ENCODE measurements around the gene MBLAC1. TPM values are rescaled to one million over a fixed set of nuclear protein-coding genes. Genes with fewer than 3 reads are reported as not detected.

Gene MBLAC1
- total and polyA plus RNA-seq, 9 of the 15 experiments (the other 6 are each of a cell fraction or from before 2014, with no cell fraction given) = 0.03 to 3.1 (median 0.52) TPM

DNA sequence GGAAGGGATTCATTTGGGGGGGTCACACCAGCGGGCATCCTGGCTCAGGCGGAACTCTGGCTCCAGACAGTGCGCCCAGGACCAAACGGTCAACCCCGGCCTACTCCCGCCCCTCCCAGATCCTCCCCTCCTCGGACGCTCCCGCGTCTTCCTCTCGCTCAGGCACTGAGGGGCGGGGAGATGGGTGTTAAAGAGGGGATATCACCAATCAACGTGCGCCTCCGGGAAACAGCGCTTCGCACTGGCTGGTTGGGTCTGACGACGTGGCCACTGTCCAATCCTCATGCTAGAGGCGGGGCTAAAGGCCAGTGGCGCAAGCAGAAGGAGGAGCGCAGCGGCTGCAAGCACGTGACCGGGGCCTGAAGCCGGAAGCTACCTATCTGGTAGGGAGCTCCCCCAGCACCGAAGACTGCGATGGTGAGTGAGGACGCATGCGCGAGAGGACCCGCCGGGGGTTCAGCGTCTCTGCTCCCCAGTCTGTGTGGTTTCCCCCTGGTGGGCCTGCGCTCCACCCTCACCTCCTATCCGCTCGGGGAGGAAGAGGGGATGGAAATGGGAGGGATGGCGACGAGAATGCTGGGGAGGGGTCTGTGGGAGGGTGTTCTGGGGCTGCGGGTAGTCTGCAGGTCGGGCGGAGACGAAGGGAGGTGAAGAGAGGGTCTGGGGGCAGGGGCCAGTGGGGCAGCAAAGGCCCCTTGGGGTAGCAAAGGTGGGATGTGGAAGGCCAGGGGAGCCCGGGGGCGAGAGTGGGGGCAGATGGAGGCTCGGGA is 22.0 kb downstream of the MBLAC1 start, which contains the start of gene LAMTOR4 (continued):
- TF ChIP-seq, protein P1, sequence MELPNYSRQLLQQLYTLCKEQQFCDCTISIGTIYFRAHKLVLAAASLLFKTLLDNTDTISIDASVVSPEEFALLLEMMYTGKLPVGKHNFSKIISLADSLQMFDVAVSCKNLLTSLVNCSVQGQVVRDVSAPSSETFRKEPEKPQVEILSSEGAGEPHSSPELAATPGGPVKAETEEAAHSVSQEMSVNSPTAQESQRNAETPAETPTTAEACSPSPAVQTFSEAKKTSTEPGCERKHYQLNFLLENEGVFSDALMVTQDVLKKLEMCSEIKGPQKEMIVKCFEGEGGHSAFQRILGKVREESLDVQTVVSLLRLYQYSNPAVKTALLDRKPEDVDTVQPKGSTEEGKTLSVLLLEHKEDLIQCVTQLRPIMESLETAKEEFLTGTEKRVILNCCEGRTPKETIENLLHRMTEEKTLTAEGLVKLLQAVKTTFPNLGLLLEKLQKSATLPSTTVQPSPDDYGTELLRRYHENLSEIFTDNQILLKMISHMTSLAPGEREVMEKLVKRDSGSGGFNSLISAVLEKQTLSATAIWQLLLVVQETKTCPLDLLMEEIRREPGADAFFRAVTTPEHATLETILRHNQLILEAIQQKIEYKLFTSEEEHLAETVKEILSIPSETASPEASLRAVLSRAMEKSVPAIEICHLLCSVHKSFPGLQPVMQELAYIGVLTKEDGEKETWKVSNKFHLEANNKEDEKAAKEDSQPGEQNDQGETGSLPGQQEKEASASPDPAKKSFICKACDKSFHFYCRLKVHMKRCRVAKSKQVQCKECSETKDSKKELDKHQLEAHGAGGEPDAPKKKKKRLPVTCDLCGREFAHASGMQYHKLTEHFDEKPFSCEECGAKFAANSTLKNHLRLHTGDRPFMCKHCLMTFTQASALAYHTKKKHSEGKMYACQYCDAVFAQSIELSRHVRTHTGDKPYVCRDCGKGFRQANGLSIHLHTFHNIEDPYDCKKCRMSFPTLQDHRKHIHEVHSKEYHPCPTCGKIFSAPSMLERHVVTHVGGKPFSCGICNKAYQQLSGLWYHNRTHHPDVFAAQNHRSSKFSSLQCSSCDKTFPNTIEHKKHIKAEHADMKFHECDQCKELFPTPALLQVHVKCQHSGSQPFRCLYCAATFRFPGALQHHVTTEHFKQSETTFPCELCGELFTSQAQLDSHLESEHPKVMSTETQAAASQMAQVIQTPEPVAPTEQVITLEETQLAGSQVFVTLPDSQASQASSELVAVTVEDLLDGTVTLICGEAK (IDR thresholded peaks at IDR 0.05) = peak; percentile 67; the same call in 1 of the 2 replicates
- TF ChIP-seq, protein P1 (CRISPR knock-in tag; IDR thresholded peaks at IDR 0.05) = no peak
- TF ChIP-seq, protein P2, sequence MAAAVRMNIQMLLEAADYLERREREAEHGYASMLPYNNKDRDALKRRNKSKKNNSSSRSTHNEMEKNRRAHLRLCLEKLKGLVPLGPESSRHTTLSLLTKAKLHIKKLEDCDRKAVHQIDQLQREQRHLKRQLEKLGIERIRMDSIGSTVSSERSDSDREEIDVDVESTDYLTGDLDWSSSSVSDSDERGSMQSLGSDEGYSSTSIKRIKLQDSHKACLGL (CRISPR knock-in tag; IDR thresholded peaks at IDR 0.05; ENCODE audit: borderline replicate concordance, poor library complexity, severe bottlenecking) = no peak
- TF ChIP-seq, protein P3, sequence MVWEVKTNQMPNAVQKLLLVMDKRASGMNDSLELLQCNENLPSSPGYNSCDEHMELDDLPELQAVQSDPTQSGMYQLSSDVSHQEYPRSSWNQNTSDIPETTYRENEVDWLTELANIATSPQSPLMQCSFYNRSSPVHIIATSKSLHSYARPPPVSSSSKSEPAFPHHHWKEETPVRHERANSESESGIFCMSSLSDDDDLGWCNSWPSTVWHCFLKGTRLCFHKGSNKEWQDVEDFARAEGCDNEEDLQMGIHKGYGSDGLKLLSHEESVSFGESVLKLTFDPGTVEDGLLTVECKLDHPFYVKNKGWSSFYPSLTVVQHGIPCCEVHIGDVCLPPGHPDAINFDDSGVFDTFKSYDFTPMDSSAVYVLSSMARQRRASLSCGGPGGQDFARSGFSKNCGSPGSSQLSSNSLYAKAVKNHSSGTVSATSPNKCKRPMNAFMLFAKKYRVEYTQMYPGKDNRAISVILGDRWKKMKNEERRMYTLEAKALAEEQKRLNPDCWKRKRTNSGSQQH (CRISPR knock-in tag; IDR thresholded peaks at IDR 0.05) = peak; percentile 84
- TF ChIP-seq, protein P4, sequence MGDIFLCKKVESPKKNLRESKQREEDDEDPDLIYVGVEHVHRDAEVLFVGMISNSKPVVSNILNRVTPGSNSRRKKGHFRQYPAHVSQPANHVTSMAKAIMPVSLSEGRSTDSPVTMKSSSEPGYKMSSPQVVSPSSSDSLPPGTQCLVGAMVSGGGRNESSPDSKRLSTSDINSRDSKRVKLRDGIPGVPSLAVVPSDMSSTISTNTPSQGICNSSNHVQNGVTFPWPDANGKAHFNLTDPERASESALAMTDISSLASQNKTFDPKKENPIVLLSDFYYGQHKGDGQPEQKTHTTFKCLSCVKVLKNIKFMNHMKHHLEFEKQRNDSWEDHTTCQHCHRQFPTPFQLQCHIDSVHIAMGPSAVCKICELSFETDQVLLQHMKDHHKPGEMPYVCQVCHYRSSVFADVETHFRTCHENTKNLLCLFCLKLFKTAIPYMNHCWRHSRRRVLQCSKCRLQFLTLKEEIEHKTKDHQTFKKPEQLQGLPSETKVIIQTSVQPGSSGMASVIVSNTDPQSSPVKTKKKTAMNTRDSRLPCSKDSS (IDR thresholded peaks at IDR 0.05; ENCODE audit: low read depth, partially characterized antibody) = no peak
- TF ChIP-seq NUFIP1 (IDR thresholded peaks at IDR 0.05; ENCODE audit: partially characterized antibody) (no peak), ZNF384 (IDR thresholded peaks at IDR 0.05; ENCODE audit: low read depth, low read length) (no peak), ZNF324 (CRISPR knock-in tag; IDR thresholded peaks at IDR 0.05) (no peak; the same call in none of the 2 replicates)
- TF ChIP-seq, protein P5, sequence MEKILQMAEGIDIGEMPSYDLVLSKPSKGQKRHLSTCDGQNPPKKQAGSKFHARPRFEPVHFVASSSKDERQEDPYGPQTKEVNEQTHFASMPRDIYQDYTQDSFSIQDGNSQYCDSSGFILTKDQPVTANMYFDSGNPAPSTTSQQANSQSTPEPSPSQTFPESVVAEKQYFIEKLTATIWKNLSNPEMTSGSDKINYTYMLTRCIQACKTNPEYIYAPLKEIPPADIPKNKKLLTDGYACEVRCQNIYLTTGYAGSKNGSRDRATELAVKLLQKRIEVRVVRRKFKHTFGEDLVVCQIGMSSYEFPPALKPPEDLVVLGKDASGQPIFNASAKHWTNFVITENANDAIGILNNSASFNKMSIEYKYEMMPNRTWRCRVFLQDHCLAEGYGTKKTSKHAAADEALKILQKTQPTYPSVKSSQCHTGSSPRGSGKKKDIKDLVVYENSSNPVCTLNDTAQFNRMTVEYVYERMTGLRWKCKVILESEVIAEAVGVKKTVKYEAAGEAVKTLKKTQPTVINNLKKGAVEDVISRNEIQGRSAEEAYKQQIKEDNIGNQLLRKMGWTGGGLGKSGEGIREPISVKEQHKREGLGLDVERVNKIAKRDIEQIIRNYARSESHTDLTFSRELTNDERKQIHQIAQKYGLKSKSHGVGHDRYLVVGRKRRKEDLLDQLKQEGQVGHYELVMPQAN (IDR thresholded peaks at IDR 0.05; ENCODE audit: borderline replicate concordance) = peak; percentile 83; the same call in 1 of the 2 replicates
